ENCODE measurements around the gene PKM. TPM values are rescaled to one million over a fixed set of nuclear protein-coding genes. Genes with fewer than 3 reads are reported as not detected.

The PKM gene
- total and polyA plus RNA-seq, 9 of the 15 experiments (the other 6 are each of a cell fraction or from before 2014, with no cell fraction given), result 140 to 825 (median 383) TPM

GRCh38 chr15:72222393-72222792 is 8.6 kb downstream of the PKM start:
- H3K4me1 ChIP-seq (replicated peaks in 1 of 2; ENCODE audit: control insufficient read depth in 2 of 2, insufficient read depth in 2 of 2, low read length in 2 of 2), result peaks cover 15 to 20% of the 10 kb centered on the region in 2 experiments; a peak in 4 of 5 replicates
- POLR2A ChIA-PET, result interaction anchor here (0.7 to 0.9 kb wide), 2 partner anchors 8 to 38 kb away, joined by 3 read pairs; no protein-coding TSS in a partner anchor
- H3K9me3 ChIP-seq (replicated peaks; ENCODE audit: control insufficient read depth, insufficient read depth, low read depth, low read length), result no peaks in the 10 kb centered on the region
- intact Hi-C loops (cut with micrococcal nuclease) (no loop called here), in situ Hi-C loops (cut with MboI) (no loop called here)
- no peak overlapping the region for H3K4me3 ChIP-seq
- H2AFZ ChIP-seq (ENCODE audit: low read depth, low read length), result no peak overlapping the region
- WGBS (ENCODE audit: insufficient coverage, low coverage, missing lambda C conversion rate), result 92% methylated on average over 4 of the region's 4 CpGs
- DNase-seq (ENCODE audit: extremely low read depth in 1 of 4, low spot score in 3 of 4) (no peak), ATAC-seq (no peak), FAIRE-seq (no peak)
- H3K27ac ChIP-seq (ENCODE audit: extremely low read depth, low read depth, low read length), result no peak overlapping the region
- H4K20me1 ChIP-seq (replicated peaks; ENCODE audit: control insufficient read depth, insufficient read depth, low read length), result peaks cover 23% of the 10 kb centered on the region
- 0 out of 4 replicates have a peak, but pooled peaks of 1 of the 2 experiments have one; percentile 10 for TF ChIP-seq SIX5 (IDR thresholded peaks at IDR 0.05; ENCODE audit: borderline replicate concordance in 1 of 2, insufficient read depth in 1 of 2, low read depth in 1 of 2, low read length in 2 of 2)
- TF ChIP-seq MCM3 (IDR thresholded peaks at IDR 0.05), result no peak
- H3K79me2 ChIP-seq (ENCODE audit: control insufficient read depth, insufficient read depth, low read length), result peaks cover 87% of the 10 kb centered on the region
- CTCF ChIA-PET (ENCODE audit: low intra/inter-chr PET ratio), result interaction anchor here (0.6 kb wide), 1 partner anchor 32 kb away, joined by 4 read pairs; no protein-coding TSS in a partner anchor
- no TSS peak for BruUV-seq (replicated peaks)
- H3K9ac ChIP-seq (ENCODE audit: insufficient read depth in 1 of 2, low read depth in 2 of 2, low read length in 2 of 2), result no peak overlapping the region; a peak in 1 of 4 replicates
- peaks cover 90% of the 10 kb centered on the region for H3K36me3 ChIP-seq (ENCODE audit: control insufficient read depth, insufficient read depth, low read length)
- H3K9me1 ChIP-seq (ENCODE audit: control insufficient read depth, insufficient read depth, low read length), result peaks cover 8% of the 10 kb centered on the region
- no peaks in the 10 kb centered on the region for H3K27me3 ChIP-seq (ENCODE audit: control insufficient read depth in 2 of 2, insufficient read depth in 2 of 2, low read length in 2 of 2)
- H3K4me2 ChIP-seq (ENCODE audit: insufficient read depth, low read length), result no peak overlapping the region

GRCh38 chr15:72220687-72221086 is 10.3 kb downstream of the PKM start:
- Histone ChIP-seq H3K4me1 (replicated peaks in 1 of 2; ENCODE audit: control insufficient read depth in 2 of 2, insufficient read depth in 2 of 2, low read length in 2 of 2) (peaks cover 0 to 5% of the 10 kb centered on the region in 2 experiments; a peak in 2 of 5 replicates), H3K4me3 (no peak overlapping the region), H3K79me2 (ENCODE audit: control insufficient read depth, insufficient read depth, low read length) (peaks cover 82% of the 10 kb centered on the region), H3K9me3 (replicated peaks; ENCODE audit: control insufficient read depth, insufficient read depth, low read depth, low read length) (no peaks in the 10 kb centered on the region), H3K9me1 (ENCODE audit: control insufficient read depth, insufficient read depth, low read length) (peaks cover 5% of the 10 kb centered on the region), H3K27ac (ENCODE audit: extremely low read depth, low read depth, low read length) (no peak overlapping the region), H4K20me1 (replicated peaks; ENCODE audit: control insufficient read depth, insufficient read depth, low read length) (peaks cover 23% of the 10 kb centered on the region), H3K4me2 (ENCODE audit: insufficient read depth, low read length) (no peak overlapping the region), H2AFZ (ENCODE audit: low read depth, low read length) (no peak overlapping the region), H3K9ac (ENCODE audit: insufficient read depth in 1 of 2, low read depth in 2 of 2, low read length in 2 of 2) (no peak overlapping the region), H3K27me3 (ENCODE audit: control insufficient read depth in 2 of 2, insufficient read depth in 2 of 2, low read length in 2 of 2) (no peaks in the 10 kb centered on the region), H3K36me3 (ENCODE audit: control insufficient read depth, insufficient read depth, low read length) (peaks cover 94% of the 10 kb centered on the region)
- TF ChIP-seq CBX2 (IDR thresholded peaks at IDR 0.05; ENCODE audit: insufficient read depth, low read length, poor library complexity, severe bottlenecking) (no peak), SMARCE1 (IDR thresholded peaks at IDR 0.05) (no peak), NCOA2 (IDR thresholded peaks at IDR 0.05; ENCODE audit: partially characterized antibody in 2 of 2) (no peak), SOX6 (IDR thresholded peaks at IDR 0.05) (no peak), SRSF7 (optimal IDR thresholded peaks at IDR 0.05; ENCODE audit: low read depth, low read length) (no peak), HEY1 (CRISPR knock-in tag; IDR thresholded peaks at IDR 0.05; ENCODE audit: borderline replicate concordance) (no peak), BRCA1 (IDR thresholded peaks at IDR 0.05) (no peak), BRCA1 (CRISPR knock-in tag; IDR thresholded peaks at IDR 0.05) (no peak), PTBP1 (IDR thresholded peaks at IDR 0.05; ENCODE audit: low read depth, low read length) (no peak), NRF1 (conservative IDR thresholded peaks at IDR 0.05 in 1 of 2, IDR thresholded peaks at IDR 0.05 in 1 of 2) (no peak)
- WGBS (ENCODE audit: insufficient coverage, low coverage, missing lambda C conversion rate), result 94% methylated on average over 1 of the region's 1 CpG
- intact Hi-C loops (cut with micrococcal nuclease), result no loop called here
- in situ Hi-C loops (cut with MboI), result no loop called here
- DNase-seq (ENCODE audit: extremely low read depth in 1 of 4, low spot score in 3 of 4), result no peak
- no peak for FAIRE-seq
- POLR2A ChIA-PET, result interaction anchor here (0.6 kb wide), 1 partner anchor 973 kb away, joined by 5 read pairs; no protein-coding TSS in a partner anchor
- ATAC-seq, result no peak
- CTCF ChIA-PET (ENCODE audit: low intra/inter-chr PET ratio), result no interaction called here
- no TSS peak for BruUV-seq (replicated peaks)
